ENCODE data around the gene EXOC3L1.
A peak's percentile ranks its signal among the peaks of the same experiment; 100 is the strongest.

The EXOC3L1 gene

DNA sequence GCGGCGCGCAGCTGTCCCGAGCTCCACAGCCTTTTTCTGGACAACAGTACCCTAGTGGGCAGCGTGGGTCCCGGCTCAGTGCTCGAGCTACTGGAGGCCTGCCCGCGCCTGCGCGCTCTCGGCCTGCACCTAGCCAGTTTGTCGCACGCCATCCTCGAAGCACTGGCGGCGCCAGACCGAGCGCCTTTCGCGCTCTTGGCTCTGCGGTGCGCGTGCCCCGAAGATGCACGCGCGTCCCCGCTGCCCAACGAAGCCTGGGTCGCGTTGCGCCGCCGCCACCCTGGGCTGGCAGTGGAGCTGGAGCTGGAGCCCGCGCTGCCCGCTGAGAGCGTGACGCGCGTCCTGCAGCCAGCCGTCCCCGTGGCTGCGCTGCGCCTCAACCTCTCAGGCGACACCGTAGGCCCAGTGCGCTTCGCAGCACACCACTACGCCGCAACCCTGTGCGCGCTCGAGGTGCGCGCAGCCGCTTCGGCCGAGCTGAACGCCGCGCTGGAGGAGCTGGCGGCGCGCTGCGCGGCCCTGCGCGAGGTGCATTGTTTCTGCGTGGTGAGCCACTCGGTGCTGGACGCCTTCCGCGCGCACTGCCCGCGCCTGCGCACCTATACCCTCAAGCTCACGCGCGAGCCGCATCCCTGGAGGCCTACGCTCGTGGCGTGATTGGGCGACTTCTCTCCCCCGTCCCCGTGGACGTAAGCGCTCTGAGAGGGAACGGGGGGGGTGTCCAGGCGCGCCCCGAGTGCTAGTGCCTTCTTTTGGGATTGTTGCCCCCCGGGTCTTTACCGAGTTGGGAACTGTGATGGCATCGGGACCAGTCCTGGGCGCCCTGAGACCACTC, 26.6 kb downstream of the EXOC3L1 start:
- DNase-seq (ENCODE audit: low spot score), result no peak

DNA sequence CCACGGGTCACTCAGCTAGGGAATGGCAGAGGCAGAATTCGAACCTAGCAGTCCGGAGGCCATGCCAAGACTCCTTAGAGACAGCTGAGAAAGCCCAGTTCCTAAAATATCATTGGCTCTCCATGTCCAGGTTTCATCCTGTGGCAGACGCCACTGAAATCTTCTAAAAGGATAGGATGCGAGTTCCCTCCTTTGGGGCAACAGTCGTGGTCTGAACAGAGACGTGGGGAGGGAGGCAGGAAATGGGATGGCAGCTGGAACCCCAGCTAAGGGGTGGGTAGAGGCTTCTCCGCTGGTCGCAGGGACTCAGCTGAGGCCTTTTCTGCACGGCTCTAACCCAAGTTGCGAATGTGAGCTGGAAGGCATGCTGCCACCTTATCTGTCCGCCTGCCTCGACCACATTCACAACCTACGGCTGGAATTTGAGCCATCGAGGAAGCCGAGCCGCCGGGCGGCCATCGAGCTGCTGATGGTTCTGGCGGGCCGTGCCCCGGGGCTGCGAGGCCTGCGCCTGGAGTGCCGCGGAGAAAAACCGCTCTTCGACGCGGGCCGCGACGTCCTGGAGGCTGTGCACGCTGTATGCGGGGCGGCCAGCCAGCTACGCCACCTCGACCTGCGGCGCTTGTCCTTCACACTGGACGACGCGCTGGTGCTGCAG, 27.3 kb downstream of the EXOC3L1 start:
- no peak for DNase-seq (ENCODE audit: low spot score)

DNA sequence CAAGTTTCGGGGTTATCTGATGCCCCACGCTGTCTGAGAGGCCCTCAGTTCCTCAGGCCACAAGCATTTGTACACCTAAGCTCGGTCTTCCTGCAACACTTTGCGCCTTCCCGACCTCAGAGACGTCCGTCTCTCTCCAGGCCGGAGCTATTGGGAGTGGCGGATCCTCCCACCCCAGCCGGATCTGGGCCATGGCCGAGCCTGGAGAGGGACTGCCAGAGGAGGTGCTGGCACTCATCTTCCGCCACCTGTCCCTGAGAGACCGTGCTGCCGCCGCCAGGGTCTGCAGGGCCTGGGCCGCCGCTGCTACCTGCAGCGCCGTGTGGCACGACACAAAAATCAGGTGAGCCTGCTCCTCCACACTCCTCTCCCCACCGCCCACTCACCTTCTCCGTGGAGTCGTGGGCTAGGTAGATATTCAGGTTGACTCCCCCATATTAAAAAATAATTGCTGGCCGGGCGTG, 28.3 kb downstream of the EXOC3L1 start:
- DNase-seq (ENCODE audit: low spot score), result no peak

DNA sequence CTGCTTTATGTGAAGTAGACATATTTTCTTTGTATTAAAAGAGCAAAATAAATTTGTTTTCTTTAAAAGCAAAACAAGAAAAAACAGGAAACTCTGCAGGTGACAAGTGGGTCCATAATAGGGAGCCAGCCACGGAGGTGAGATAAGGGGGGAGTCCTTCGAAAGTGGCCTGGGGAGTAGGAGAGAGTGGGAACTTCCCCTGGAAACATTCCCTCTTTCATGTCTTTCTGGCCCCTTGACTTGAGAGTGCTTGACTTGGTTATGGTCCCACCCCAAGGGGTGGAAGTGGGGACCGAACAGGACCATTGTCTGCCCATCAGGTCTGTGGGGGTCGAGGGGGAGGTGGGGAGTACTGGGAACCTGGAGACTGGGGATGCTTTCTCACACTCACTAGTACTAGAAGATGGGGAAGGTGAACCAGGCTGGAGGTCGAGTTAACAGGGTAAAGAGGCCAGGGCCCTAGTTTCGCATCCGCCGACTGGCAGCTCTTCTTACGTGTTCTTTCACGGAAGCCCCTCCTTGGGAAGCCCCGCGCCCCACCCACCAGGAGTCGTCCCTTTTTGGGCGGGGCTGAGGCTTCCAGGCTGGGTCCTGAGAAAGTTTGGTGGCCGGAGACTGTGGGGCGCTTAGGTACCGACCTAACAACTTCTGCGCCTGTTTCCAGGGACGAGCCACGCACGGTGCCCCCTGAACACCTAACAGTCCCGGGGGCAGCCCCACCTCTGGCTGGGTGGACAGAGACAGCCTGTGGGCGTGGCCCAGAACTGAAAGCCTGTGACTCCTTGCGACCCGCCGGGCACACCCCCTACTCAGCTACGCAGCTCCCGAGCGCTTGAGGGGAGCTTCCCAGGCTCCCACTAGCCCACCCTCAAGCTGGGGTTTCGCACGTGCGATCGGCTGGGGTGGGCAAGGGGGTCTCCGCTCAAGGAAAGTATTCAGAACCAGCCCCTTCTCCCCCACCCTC, 31.0 kb downstream of the EXOC3L1 start:
- DNase-seq (ENCODE audit: low spot score), result no peak

DNA sequence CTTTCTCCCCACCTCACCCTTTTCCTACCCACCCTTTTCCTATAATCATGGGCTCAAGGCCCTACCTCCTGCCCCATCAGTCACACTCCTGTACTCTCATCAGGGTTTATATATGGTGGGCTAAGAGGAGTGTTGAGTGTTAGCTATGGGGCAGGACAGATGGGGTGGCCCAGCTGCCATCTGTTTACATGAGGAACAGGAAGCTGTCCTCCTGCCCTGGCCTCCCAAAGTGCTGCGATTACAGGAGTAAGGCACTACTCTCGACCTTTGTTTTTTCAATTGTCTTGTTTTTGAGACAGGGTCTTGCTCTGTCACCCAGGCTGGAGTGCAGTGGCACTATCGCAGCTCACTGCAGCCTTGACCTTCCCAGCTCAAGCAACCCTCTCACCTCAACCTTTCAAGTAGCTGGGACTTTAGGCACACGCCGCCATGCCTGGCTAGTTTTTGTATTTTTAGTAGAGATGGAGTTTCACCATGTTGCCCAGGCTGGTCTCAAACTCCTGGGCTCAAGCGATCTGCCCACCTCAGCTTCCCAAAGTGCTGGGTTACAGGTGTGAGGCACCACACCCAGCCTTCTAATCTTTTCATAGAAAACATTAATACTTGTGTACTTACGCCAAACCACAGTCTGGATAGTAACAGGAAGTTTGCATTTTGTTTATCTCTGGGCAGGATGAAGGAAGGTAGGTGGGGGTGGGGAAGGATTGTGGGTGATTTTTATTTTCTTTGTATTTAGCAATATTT, 31.9 kb downstream of the EXOC3L1 start:
- no peak for DNase-seq (ENCODE audit: low spot score)

DNA sequence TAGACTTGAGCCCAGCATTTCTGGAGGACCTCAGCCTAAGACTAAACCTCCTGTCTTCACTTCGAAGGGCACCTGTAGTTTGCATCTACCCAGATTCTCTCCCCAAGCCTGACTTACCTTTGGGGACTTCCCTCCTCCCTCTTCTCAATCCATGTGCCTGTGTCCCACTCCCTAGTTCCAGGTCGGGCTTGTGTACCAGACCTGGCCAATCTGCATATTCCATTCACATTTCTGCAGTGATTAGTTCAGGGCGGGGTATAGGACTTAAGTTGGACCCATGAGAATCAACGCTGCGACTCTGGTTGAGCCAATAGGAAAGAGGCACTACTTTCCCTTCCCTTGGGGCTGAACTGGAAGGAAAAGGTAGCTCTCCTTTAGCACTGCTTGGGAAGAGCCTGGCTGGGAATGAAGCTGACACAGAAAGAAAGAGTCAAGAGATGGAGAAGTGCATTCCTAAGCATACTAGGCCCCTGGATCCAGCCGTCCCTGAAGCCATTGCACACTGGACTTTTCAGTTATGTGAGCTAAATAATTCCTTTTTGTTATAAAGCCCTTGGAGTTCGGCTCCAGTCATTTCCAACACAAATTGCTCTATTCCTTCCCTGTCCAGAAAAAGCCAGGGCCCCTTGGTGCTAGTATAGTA, 32.7 kb downstream of the EXOC3L1 start:
- DNase-seq (ENCODE audit: low spot score), result no peak

DNA sequence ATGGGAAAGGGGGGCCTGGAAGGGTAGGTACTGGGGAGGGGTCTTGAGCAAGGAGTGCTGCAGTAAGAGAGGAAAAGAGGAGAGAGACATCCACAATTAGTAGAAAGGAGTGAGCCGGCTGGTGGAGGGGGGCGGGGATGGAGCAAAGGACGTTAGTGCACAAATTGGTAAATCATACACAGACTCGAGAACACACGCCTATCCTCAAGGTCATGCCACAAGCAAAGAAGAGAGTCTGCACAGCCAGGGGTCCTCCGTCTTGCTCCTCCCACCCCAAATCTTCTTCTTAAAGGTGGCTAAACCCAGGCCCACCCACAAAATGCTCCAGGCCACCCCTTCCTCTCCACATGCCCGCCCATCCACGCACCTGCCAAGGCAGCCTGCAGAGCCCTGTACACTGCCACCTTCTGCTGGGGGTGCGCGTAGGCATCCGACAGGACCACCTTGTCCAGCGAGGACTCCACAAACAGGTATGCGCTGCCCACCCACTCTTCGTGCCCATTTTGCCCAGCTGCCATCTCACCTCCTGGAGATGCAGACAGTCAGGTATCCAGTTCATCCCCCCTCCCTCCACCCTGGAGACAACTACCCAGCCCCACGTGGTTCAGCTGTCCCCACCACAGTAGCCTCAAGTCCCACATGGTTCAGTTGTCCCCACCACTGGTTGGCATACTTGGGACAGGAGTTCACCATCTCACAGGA, 33.6 kb downstream of the EXOC3L1 start:
- peak; percentile 62 for DNase-seq (ENCODE audit: low spot score)

DNA sequence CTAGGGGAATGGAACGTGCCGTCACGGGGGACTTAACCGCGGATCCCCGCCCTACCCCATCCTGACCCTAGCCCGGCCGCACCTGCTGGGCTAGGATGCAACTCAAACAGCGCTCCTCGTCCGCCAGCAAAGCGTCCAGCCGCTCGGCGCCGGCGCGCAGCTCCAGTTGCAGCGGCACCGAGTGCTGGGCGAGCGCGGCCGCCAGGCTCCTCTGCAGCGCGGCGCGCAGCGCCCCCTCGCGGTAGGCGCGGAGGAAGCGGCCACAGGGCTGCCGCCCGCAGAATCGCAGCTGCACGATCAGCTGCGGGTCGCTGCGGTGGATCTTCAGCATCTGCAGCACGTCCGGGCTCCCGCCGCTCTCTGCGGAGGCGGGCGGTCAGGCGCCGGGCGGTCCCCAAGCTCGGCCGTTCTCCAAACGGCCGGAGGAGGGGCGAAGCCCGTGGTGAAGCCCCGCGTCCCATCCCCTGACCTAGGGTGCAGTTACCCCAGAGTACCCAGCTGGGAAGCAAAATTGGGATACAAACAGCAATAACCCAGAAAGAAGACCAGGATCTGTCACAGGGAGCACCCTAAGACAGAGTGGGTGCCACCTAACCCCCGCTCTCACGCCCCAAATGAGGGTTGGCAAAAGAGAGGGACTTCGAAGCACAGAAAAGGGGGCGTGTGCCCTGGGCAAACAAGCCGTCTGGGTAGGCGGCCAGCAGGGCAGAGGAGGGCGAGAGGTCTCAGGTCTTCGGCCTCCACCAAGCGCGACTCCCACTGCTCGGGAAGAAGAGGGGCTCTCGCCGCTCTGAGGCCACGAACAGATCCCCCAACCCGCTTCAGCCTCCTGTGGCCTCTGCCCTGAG, 34.4 kb downstream of the EXOC3L1 start:
- DNase-seq (ENCODE audit: low spot score), result peak; percentile 82

DNA sequence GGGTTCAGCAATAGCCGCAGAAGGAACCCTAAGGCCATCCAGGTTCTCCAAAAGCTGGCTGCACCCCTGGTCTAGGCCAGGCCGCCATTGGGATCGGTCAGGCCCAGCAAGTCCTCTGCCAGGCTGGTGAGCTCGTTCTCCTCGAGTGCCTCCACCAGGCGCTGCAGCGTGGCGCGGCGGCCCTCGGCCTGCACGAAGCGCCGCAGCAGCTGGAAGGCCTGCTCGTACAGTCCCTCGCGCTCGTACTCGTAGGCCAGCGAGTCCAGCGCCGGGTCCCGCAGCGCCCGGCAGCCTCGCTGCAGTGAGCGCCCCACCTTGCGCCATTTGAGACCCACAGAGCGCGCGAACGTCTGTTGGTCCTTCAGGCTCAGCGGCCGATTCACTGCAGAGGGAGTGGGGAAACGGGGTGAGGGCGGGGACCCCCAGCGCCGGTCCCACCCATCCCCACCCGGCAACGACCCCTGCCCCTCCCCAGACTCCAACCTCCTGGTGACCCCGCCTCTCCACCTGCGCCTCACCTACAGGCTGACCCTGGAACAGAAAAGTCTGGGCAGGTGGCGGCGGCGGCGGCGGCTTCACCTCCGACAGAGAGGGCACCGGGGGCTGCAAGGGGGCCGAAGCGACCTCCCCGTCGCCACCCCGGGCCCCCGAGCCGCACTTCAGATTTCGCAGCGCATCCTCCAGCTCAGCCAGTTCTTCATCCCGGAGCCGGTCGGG, 35.2 kb downstream of the EXOC3L1 start:
- peak; percentile 60 for DNase-seq (ENCODE audit: low spot score)

DNA sequence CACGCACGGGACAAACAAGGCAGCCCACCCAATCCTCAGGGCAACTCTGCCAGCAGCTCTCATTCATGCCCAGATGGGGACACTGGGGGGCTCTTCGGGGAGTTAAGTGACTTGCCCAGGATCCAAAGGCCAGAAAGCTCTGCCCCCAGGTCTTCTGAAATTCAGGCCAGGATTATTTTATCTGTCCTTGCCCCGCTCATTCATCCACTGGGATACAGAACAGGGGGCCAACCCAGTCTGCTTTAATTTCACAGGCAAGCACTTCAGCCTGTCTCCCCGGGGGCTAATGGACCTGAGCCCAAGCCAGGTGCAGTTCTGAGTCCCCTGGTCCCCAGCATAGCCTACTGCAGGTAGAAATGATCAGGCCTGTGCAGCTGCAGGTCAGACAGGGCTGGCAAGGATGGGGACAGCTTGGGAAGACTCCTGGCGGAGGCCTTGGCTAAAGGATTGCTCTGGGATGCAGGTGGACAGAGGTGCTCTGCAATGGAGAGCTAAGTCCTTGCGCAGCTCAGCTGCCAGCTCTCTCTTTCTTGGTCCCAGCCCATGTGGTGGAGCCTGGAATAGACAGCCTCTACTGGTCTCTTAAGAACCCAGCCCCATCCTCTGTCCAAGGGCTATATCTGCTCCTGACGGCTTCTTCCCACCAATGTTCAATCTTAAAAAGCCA, 38.4 kb downstream of the EXOC3L1 start:
- DNase-seq (ENCODE audit: low spot score), result no peak

DNA sequence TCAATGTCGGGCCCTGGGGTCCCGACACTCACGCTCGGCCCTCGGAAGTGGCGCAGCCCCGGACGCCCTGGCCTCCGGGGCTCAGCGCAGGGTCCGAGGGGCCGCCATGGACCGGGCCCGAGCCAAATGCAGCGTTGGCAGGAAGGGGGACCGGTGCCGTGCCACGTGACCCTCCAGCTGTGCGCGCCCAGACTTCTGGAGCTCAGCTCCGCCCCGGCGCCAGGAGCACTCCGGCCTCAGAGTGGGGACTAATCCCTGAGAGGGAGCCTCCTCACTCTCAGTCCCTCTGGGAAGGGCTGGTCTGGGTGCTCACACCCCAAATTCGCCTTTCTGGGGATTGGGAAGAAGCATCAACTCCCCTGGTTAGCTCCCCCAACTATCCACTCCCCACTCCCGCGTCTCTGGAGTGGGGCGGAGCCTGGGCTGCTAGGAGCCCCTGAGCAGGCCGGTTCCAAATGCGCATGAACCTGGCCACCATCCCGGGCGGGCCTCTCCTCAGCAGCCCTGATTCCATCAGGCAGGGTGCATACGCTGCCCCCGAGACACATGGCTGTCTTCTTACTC, 39.0 kb downstream of the EXOC3L1 start, which contains the start of gene B3GNT9:
TSS of gene B3GNT9 (minus strand) at position 166 of the 564 bp plus-strand sequence. CDS start 513 bp downstream, outside the sequence.
- DNase-seq (ENCODE audit: low spot score), result peak; percentile 91

DNA sequence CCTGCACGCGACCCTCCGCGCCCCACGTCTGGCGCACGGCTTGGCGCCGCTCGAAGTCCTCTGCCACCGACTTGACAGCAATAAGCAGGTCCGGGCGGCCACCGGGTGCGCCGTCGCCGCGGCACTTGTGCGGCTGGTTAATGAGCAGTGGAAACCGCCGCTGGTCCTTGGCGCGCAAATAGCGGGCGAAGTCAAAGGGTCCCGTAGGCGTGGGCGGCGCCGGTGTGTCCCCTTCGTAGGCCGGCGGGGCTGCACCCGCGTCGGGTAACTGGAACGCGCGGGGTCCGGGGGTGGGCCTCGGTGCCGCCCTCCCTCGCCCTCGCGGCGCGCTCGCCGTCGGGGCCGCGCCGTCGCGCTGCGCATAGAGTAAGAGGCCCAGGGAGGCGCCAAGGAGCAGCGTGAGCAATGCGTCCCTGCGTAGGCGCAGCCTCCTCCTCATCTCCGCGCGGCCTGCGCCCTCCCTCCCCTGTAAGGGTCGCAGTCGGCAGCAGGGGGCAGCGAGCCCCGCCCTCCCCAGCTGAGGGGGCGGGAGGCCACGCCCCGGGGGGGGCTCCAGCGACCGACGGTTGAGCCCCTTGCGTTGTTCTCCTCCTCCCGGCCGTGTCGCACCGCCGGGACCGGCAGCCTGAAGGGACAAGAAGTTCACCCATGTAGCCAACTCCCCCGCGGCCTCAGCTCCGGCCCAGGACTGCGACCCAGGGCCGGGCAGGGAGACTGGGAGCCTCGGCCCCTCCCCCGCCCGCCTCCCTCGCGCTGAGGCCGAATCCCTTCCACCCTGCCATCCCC, 39.7 kb downstream of the EXOC3L1 start:
- peak; percentile 80 for DNase-seq (ENCODE audit: low spot score)

DNA sequence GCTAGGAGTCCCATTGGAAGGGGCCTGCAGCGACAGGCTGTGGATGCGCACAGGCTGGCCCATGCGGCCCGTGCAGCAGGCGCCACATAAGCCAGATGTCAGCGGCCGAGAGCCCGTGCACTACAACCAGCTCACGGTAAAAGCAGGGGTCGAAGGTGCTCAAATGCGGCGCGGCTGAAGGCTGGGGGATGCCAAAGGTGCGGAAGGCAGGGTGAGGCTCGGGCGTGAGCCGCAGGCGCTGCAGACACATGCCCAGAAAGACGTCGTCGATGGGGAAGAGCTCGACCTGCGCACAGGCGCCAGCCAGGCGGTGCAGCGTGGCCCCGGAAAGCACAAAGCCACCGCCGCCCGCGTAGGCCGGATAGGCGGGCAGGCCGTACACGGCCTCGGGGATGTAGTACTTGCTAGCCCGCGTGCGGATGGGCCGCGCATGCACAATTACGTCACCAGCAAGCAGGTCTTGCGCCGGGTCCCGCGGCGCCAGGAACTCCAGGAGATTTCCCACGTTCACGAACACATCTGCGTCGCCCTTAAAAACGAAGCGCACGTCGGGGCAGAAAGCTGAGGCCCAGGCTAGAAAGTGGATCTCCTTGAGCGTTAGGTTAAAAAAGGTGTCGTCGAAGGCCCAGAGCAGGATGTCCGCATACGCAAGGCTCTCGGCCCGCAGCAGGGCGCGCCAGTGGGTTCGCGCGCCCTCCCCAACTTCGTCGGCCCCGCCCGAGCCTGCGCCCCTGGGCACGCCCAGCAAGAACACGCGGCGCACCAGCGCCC, 40.5 kb downstream of the EXOC3L1 start:
- DNase-seq (ENCODE audit: low spot score), result no peak

DNA sequence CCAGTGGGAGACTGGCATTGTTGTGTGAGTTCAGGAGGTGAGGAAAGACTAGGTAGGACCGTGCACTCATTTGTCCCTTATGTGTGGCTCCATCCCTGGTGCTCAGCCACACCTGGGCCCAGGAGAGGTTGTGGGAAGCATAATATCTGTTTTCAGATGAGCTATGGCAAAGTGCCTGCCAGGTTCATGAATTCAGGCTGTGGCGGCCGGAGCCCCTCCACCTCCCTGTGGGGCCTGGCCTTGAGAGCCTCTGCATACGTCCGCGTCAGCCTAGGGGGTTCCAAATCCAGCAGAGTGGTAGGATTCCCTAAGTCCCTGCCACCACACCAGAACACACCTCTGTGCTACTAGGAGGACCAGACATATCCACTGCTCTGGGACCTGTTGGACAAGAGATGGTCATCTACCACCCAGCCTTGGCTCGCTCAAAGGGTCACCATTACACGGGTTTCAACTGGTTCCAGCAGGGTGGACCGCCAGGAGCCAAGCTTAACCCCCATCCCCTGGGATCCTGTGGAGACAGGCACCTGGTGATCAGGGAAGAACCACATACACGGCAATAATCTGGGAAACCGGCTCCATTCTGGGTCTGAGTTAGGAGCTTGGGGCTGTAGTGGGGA, 41.2 kb downstream of the EXOC3L1 start:
- DNase-seq (ENCODE audit: low spot score), result no peak

DNA sequence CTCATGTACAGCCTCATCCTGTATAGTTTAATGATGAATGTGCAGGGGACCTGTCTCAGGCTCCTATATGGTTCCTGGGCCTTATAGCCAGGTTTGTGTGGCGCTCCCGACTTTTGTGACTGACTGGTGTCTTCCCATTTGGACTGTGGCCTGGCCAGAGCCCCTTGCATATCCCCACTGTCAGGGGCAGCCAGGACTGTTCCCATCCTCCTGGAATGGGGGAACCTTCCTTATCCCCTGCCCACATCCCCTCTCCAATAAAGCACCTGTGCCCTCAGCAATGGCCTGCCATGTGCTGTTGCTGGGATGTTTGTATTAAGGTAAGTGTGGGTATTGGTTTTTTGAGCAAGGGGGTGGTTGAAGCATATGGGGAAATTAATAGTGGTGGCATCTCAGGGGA, 41.7 kb downstream of the EXOC3L1 start:
- DNase-seq (ENCODE audit: low spot score), result no peak
